ENCODE data around the gene NR2E3.

NR2E3 gene

GRCh38 chr15:71768184-71768583, 42.2 kb upstream of the NR2E3 start:
- no peak overlapping the region for H3K4me3 ChIP-seq (ENCODE audit: low read depth, low read length, poor library complexity, severe bottlenecking)
- no peak overlapping the region for H2AFZ ChIP-seq (ENCODE audit: low read length)
- H3K36me3 ChIP-seq (ENCODE audit: insufficient read depth, low read length), result no peaks in the 10 kb centered on the region
- H3K4me2 ChIP-seq (ENCODE audit: low read length), result no peak overlapping the region
- H3K9me3 ChIP-seq (ENCODE audit: low read length), result no peaks in the 10 kb centered on the region
- H3K9me2 ChIP-seq (ENCODE audit: low read depth, low read length), result no peaks in the 10 kb centered on the region
- no peak for TF ChIP-seq EZH2 (IDR thresholded peaks at IDR 0.05; ENCODE audit: borderline replicate concordance, low read length)
- TF ChIP-seq CTCF (IDR thresholded peaks at IDR 0.05; ENCODE audit: low read length), result no peak
- no peaks in the 10 kb centered on the region for H3F3A ChIP-seq (ENCODE audit: insufficient read depth, low read length)
- no peaks in the 10 kb centered on the region for H3K4me1 ChIP-seq (ENCODE audit: insufficient read depth, low read length, severe bottlenecking)
- no peaks in the 10 kb centered on the region for H4K20me1 ChIP-seq (ENCODE audit: insufficient read depth, low read length)
- no peak overlapping the region for H3K9ac ChIP-seq (ENCODE audit: low read length)
- H3K27ac ChIP-seq (ENCODE audit: low read depth, low read length, poor library complexity, severe bottlenecking), result no peak overlapping the region
- no peaks in the 10 kb centered on the region for H3K79me2 ChIP-seq (ENCODE audit: insufficient read depth, low read length)
- no peaks in the 10 kb centered on the region for H3K27me3 ChIP-seq (ENCODE audit: insufficient read depth, low read length)

DNA sequence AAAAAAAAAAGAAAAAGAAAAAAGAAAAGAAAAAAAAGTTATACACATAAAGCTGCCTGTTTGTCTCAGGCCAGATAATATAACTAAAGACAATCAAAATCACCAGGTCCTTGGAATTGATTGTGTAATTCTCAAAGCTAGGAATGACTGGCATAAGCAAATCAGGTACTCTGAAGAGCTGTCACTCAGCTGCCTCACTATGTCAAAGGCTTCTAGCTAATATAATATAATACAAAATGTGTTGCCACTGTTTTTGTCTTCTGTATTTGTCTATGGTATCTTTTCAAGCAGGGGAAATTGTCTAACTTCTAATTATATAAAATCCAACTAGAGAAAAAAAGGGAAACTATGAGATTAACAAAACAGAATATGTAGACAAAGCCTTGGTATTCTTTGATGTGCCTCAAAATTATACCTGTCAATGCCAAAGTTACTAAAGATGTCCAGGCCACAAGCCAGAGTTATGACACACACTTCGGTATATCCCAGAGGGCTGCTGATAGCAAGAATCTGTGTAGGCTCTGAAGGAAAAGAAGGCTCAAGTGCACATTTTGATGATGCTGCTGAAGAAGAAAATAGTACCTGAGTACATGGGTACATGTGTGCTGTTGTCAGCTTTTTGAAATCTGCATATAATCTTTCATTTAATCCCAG, 37.0 kb upstream of the NR2E3 start:
- no peak overlapping the region for H2AFZ ChIP-seq (ENCODE audit: low read length)
- no peak overlapping the region for H3K9ac ChIP-seq (ENCODE audit: low read length)
- H3K4me1 ChIP-seq (ENCODE audit: insufficient read depth, low read length, severe bottlenecking), result no peaks in the 10 kb centered on the region
- TF ChIP-seq EZH2 (IDR thresholded peaks at IDR 0.05; ENCODE audit: borderline replicate concordance, low read length), result no peak
- no peak for TF ChIP-seq CTCF (IDR thresholded peaks at IDR 0.05; ENCODE audit: low read length)
- no peaks in the 10 kb centered on the region for H3K9me2 ChIP-seq (ENCODE audit: low read depth, low read length)
- no peak overlapping the region for H3K4me3 ChIP-seq (ENCODE audit: low read depth, low read length, poor library complexity, severe bottlenecking)
- no peaks in the 10 kb centered on the region for H4K20me1 ChIP-seq (ENCODE audit: insufficient read depth, low read length)
- no peaks in the 10 kb centered on the region for H3K36me3 ChIP-seq (ENCODE audit: insufficient read depth, low read length)
- no peaks in the 10 kb centered on the region for H3F3A ChIP-seq (ENCODE audit: insufficient read depth, low read length)
- H3K79me2 ChIP-seq (ENCODE audit: insufficient read depth, low read length), result no peaks in the 10 kb centered on the region
- no peaks in the 10 kb centered on the region for H3K9me3 ChIP-seq (ENCODE audit: low read length)
- H3K27me3 ChIP-seq (ENCODE audit: insufficient read depth, low read length), result no peaks in the 10 kb centered on the region
- H3K27ac ChIP-seq (ENCODE audit: low read depth, low read length, poor library complexity, severe bottlenecking), result no peak overlapping the region
- no peak overlapping the region for H3K4me2 ChIP-seq (ENCODE audit: low read length)

DNA sequence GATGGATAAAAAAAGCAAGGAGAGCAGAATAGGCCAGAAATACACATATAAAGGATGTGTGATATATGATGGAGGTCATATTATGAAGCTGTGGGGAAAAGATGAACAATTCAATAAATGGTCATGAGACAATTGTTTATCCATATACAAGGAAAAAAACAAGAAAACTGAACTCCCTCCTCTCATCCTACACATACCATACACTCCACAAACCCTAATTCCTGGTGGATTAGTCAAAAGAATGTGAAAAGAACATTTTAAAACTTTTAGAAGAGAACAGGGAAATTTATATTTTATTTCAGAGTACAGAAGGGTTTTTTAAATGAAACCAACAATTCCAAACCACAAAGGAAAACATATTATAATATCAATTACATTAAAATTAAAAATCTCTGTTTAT, 34.5 kb upstream of the NR2E3 start:
- Histone ChIP-seq H3K4me2 (ENCODE audit: low read length) (no peak overlapping the region), H3K9ac (ENCODE audit: low read length) (no peak overlapping the region), H2AFZ (ENCODE audit: low read length) (no peak overlapping the region), H3K27ac (ENCODE audit: low read depth, low read length, poor library complexity, severe bottlenecking) (no peak overlapping the region), H3K79me2 (ENCODE audit: insufficient read depth, low read length) (no peaks in the 10 kb centered on the region), H3K9me2 (ENCODE audit: low read depth, low read length) (no peaks in the 10 kb centered on the region), H3K4me3 (ENCODE audit: low read depth, low read length, poor library complexity, severe bottlenecking) (no peak overlapping the region), H3K27me3 (ENCODE audit: insufficient read depth, low read length) (no peaks in the 10 kb centered on the region), H3K4me1 (ENCODE audit: insufficient read depth, low read length, severe bottlenecking) (no peaks in the 10 kb centered on the region), H3K36me3 (ENCODE audit: insufficient read depth, low read length) (no peaks in the 10 kb centered on the region), H3K9me3 (ENCODE audit: low read length) (no peaks in the 10 kb centered on the region), H3F3A (ENCODE audit: insufficient read depth, low read length) (no peaks in the 10 kb centered on the region), H4K20me1 (ENCODE audit: insufficient read depth, low read length) (no peaks in the 10 kb centered on the region)
- TF ChIP-seq EZH2 (IDR thresholded peaks at IDR 0.05; ENCODE audit: borderline replicate concordance, low read length) (no peak), CTCF (IDR thresholded peaks at IDR 0.05; ENCODE audit: low read length) (no peak)
